ENCODE data around the gene CLMN.

CLMN gene

DNA sequence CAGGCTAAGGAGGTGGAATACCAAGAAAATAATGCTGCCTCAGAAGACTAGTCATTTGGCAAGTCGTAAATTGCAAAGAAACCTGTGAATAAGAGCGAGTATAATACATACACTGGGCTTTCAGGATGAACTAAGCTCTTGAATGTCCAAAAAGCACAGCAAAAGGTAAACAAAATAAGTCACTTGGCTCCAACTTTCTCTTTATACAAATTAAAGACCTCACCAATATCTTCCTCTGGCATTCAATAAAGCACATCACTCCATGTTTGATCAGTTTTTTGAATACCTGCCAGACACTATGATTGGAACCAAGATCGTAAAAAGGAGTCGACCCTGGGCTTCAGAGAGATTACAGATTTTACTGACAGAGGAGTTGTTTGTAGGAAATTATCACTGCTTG is 165.8 kb downstream of the CLMN start:
- no peak overlapping the region for H3K4me2 ChIP-seq (ENCODE audit: low read length)
- peaks cover 37% of the 10 kb centered on the region for H3K4me1 ChIP-seq (ENCODE audit: insufficient read depth, low read length, severe bottlenecking)
- no peak overlapping the region for H3K4me3 ChIP-seq (ENCODE audit: low read depth, low read length, poor library complexity, severe bottlenecking)
- H3K9ac ChIP-seq (ENCODE audit: low read length): no peak overlapping the region
- peaks cover 77% of the 10 kb centered on the region for H3K79me2 ChIP-seq (ENCODE audit: insufficient read depth, low read length)
- H3K9me3 ChIP-seq (ENCODE audit: low read length): no peaks in the 10 kb centered on the region
- no peaks in the 10 kb centered on the region for H4K20me1 ChIP-seq (ENCODE audit: insufficient read depth, low read length)
- no peaks in the 10 kb centered on the region for H3K27me3 ChIP-seq (ENCODE audit: insufficient read depth, low read length)
- H3K27ac ChIP-seq (ENCODE audit: low read depth, low read length, poor library complexity, severe bottlenecking): no peak overlapping the region
- no peak overlapping the region for H2AFZ ChIP-seq (ENCODE audit: low read length)
- H3K9me2 ChIP-seq (ENCODE audit: low read depth, low read length): no peaks in the 10 kb centered on the region
- TF ChIP-seq, protein P1, sequence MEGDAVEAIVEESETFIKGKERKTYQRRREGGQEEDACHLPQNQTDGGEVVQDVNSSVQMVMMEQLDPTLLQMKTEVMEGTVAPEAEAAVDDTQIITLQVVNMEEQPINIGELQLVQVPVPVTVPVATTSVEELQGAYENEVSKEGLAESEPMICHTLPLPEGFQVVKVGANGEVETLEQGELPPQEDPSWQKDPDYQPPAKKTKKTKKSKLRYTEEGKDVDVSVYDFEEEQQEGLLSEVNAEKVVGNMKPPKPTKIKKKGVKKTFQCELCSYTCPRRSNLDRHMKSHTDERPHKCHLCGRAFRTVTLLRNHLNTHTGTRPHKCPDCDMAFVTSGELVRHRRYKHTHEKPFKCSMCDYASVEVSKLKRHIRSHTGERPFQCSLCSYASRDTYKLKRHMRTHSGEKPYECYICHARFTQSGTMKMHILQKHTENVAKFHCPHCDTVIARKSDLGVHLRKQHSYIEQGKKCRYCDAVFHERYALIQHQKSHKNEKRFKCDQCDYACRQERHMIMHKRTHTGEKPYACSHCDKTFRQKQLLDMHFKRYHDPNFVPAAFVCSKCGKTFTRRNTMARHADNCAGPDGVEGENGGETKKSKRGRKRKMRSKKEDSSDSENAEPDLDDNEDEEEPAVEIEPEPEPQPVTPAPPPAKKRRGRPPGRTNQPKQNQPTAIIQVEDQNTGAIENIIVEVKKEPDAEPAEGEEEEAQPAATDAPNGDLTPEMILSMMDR (IDR thresholded peaks at IDR 0.05; ENCODE audit: low read length): no peak
- no peak for TF ChIP-seq EZH2 (IDR thresholded peaks at IDR 0.05; ENCODE audit: borderline replicate concordance, low read length)
- 0 out of 2 replicates have a peak, but pooled peaks cover 3% of the 10 kb centered on the region for H3K36me3 ChIP-seq (ENCODE audit: insufficient read depth, low read length)
- H3F3A ChIP-seq (ENCODE audit: insufficient read depth, low read length): no peaks in the 10 kb centered on the region

DNA sequence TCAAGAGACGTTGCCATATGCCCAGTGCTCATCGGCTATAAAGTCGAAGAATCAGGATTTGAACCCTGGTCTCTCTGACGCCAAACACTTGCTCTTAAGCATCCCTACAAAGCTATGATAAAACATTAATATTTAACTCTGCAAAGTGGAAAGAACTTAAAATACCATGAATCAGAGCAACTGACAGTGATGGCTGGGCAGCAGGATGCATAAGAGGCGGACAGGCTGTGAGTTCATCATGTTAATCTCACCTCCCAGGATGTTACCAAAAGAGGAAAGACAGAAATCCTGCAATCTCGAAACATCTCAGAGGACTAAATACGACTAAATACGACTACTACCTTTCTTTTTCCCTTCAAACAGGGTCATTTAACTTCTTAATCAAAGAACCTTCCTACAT is 168.1 kb downstream of the CLMN start:
- Histone ChIP-seq H2AFZ (ENCODE audit: low read length) (no peak overlapping the region), H3K36me3 (ENCODE audit: insufficient read depth, low read length) (0 out of 2 replicates have a peak, but pooled peaks cover 5% of the 10 kb centered on the region), H4K20me1 (ENCODE audit: insufficient read depth, low read length) (no peaks in the 10 kb centered on the region), H3K79me2 (ENCODE audit: insufficient read depth, low read length) (peaks cover 89% of the 10 kb centered on the region), H3K4me2 (ENCODE audit: low read length) (no peak overlapping the region), H3K4me1 (ENCODE audit: insufficient read depth, low read length, severe bottlenecking) (peaks cover 27% of the 10 kb centered on the region), H3K27ac (ENCODE audit: low read depth, low read length, poor library complexity, severe bottlenecking) (no peak overlapping the region), H3K27me3 (ENCODE audit: insufficient read depth, low read length) (no peaks in the 10 kb centered on the region), H3F3A (ENCODE audit: insufficient read depth, low read length) (no peaks in the 10 kb centered on the region), H3K9me3 (ENCODE audit: low read length) (no peaks in the 10 kb centered on the region), H3K9ac (ENCODE audit: low read length) (no peak overlapping the region), H3K9me2 (ENCODE audit: low read depth, low read length) (no peaks in the 10 kb centered on the region), H3K4me3 (ENCODE audit: low read depth, low read length, poor library complexity, severe bottlenecking) (no peak overlapping the region)
- no peak for TF ChIP-seq EZH2 (IDR thresholded peaks at IDR 0.05; ENCODE audit: borderline replicate concordance, low read length)
- TF ChIP-seq, protein P1 (IDR thresholded peaks at IDR 0.05; ENCODE audit: low read length): no peak

DNA sequence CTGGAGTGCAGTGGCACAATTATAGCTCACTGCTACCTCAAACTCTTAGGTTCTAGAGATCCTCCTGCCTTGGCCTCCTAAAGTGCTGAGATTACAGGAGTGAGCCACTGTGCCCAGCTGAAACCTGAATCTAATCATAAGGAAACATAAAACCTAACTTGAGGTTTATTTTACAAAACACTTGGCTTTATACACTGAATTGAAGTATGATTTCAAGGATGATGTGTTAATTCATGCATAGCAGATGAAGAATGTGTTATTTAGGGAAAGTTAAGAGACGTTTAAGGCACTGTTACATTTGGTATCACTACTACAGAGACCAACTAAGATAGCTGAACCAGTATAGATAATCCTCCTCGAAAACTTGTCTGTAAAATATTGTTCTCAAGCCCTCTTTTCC is 168.8 kb downstream of the CLMN start:
- no peaks in the 10 kb centered on the region for H3K9me2 ChIP-seq (ENCODE audit: low read depth, low read length)
- H2AFZ ChIP-seq (ENCODE audit: low read length): no peak overlapping the region
- TF ChIP-seq, protein P1 (IDR thresholded peaks at IDR 0.05; ENCODE audit: low read length): no peak
- TF ChIP-seq EZH2 (IDR thresholded peaks at IDR 0.05; ENCODE audit: borderline replicate concordance, low read length): no peak
- no peak overlapping the region for H3K27ac ChIP-seq (ENCODE audit: low read depth, low read length, poor library complexity, severe bottlenecking)
- H3K4me3 ChIP-seq (ENCODE audit: low read depth, low read length, poor library complexity, severe bottlenecking): no peak overlapping the region
- H3K36me3 ChIP-seq (ENCODE audit: insufficient read depth, low read length): peaks cover 11% of the 10 kb centered on the region
- H4K20me1 ChIP-seq (ENCODE audit: insufficient read depth, low read length): no peaks in the 10 kb centered on the region
- no peaks in the 10 kb centered on the region for H3K9me3 ChIP-seq (ENCODE audit: low read length)
- no peaks in the 10 kb centered on the region for H3K27me3 ChIP-seq (ENCODE audit: insufficient read depth, low read length)
- no peak overlapping the region for H3K9ac ChIP-seq (ENCODE audit: low read length)
- H3F3A ChIP-seq (ENCODE audit: insufficient read depth, low read length): no peaks in the 10 kb centered on the region
- peaks cover 83% of the 10 kb centered on the region for H3K79me2 ChIP-seq (ENCODE audit: insufficient read depth, low read length)
- H3K4me2 ChIP-seq (ENCODE audit: low read length): no peak overlapping the region
- peaks cover 22% of the 10 kb centered on the region for H3K4me1 ChIP-seq (ENCODE audit: insufficient read depth, low read length, severe bottlenecking)
